Spleen (tissue), 11 donors: ENCODE measurements around the gene THSD4. TPM values are rescaled to one million over a fixed set of nuclear protein-coding genes. Genes with fewer than 3 reads are reported as not detected.

Experiments
- DNase-seq: peaks from one replicate; pipeline ENCODE4 v3.0.0-alpha.2; 2020
- H3K27ac ChIP-seq, 8 donors: fragments of 200-600 bp; sonication (generic) in 7 of 8; 1 replicate in 4 of 8; 2 replicates in 4 of 8; pipeline versions ENCODE4 v1.5.0 to v1.8.0; 2016 to 2021; ENCODE audit warnings: inconsistent platforms in 4 of 8, mild to moderate bottlenecking in 4 of 8, moderate library complexity in 1 of 8
- H3K27me3 ChIP-seq, 7 donors: fragments of 200-600 bp; sonication (generic) in 6 of 7; replicated peaks in 1 of 7; 1 replicate in 4 of 7; 2 replicates in 3 of 7; pipeline versions ENCODE4 v1.5.0 to v1.8.0; 2016 to 2021; ENCODE audit warnings: inconsistent platforms in 3 of 7, mild to moderate bottlenecking in 1 of 7
- H3K36me3 ChIP-seq, 6 donors: fragments of 200-600 bp; sonication (generic) in 5 of 6; 1 replicate in 4 of 6; 2 replicates in 2 of 6; pipeline versions ENCODE4 v1.5.0 to v1.8.0; 2016 to 2021; ENCODE audit warnings: inconsistent platforms in 2 of 6
- H3K4me1 ChIP-seq, 6 donors: fragments of 200-600 bp; sonication (generic) in 5 of 6; 1 replicate in 3 of 6; 2 replicates in 3 of 6; pipeline versions ENCODE4 v1.5.0 to v1.8.0; 2016 to 2021; ENCODE audit warnings: inconsistent platforms in 3 of 6
- H3K4me3 ChIP-seq, 8 donors: fragments of 200-600 bp; sonication (generic) in 7 of 8; 1 replicate in 4 of 8; 2 replicates in 4 of 8; pipeline versions ENCODE4 v1.5.0 to v1.8.0; 2016 to 2021; ENCODE audit warnings: inconsistent platforms in 4 of 8, mild to moderate bottlenecking in 4 of 8, moderate library complexity in 2 of 8
- H3K9me3 ChIP-seq, 8 donors: fragments of 200-600 bp; sonication (generic) in 7 of 8; 1 replicate in 4 of 8; 2 replicates in 4 of 8; pipeline versions ENCODE4 v1.5.0 to v1.8.0; 2016 to 2021; ENCODE audit warnings: inconsistent platforms in 4 of 8
- CTCF ChIP-seq, 11 experiments: fragments of 200-600 bp in 7 of 11; fragments of 450-650 bp in 4 of 11; sonication (generic) in 4 of 11; IDR thresholded peaks in 8 of 11; conservative IDR thresholded peaks in 3 of 11; 1 replicate in 7 of 11; 2 replicates in 4 of 11; pipeline versions ENCODE4 v1.4.0 to v1.8.0; 2016 to 2021; ENCODE audit warnings: antibody characterized with exemption in 11 of 11, inconsistent platforms in 4 of 11, mild to moderate bottlenecking in 1 of 11
- POLR2A ChIP-seq, 3 donors: fragments of 450-650 bp; IDR thresholded peaks; one replicate each; pipeline ENCODE4 v1.5.1; 2017; ENCODE audit warnings: antibody characterized with exemption in 3 of 3, mild to moderate bottlenecking in 1 of 3
- POLR2AphosphoS5 ChIP-seq, 3 donors: sonication (generic); formaldehyde crosslinking; IDR thresholded peaks; one replicate each; pipeline ENCODE4 v1.5.1; 2017; ENCODE audit warnings: antibody characterized with exemption in 3 of 3
- WGBS, 5 donors: extraction: QIAGEN DNeasy Blood & Tissue Kit in 3 of 5; methylation state at CpG; one replicate each; pipeline versions ENCODE4 v1.1.5 to v1.1.7; 2013 to 2018; 5-methylcytosine and 5-hydroxymethylcytosine counted together
- intact Hi-C: fragments of 100-400 bp; cut with DNase I; formaldehyde crosslinking; loops from one replicate; pipeline ENCODE4 v1.15.0; 2023; ENCODE audit warnings: low total_unique reads
- polyA plus RNA-seq, 3 donors: library from polyadenylated mRNA; stranded (reverse); fragments of 200-250 nt; gene quantifications; one replicate each; pipeline ENCODE4 v1.2.1, GENCODE V29; 2013
- total RNA-seq, 7 donors: library from RNA; depleted of rRNA in 3 of 7; stranded (reverse); fragments of >200 nt in 3 of 7; fragmentation: NEBNext Ultra II Directional in 4 of 7; extraction: Animal tissue kit (Norgen Biotek cat#: 25700) in 4 of 7; gene quantifications; one replicate each; pipeline versions ENCODE4 v1.1.0 to v1.2.1, GENCODE V29; 2016 to 2021
- donor health status: healthy with polysubstance abuse.
- donor health status: DM: no; HTN: no; CAD: no; lungs with moderate emphysema.
- donor health status: DM: no; HTN: no; CAD: no.
- donor health status: Bipolar disorder and iron deficiency.
- donor health status: healthy.
- donor health status: DM: no; HTN: no; CAD: no.
- donor health status: DM: yes; HTN: yes; CAD: no.

Gene THSD4
- total and polyA plus RNA-seq, 10 donors, result 0.29 to 11.3 (median 3.4) TPM

- intact Hi-C loops, result no loop called here
- TF ChIP-seq POLR2AphosphoS5 (IDR thresholded peaks at IDR 0.05) (no peak), CTCF (IDR thresholded peaks at IDR 0.05 in 8 of 11, conservative IDR thresholded peaks at IDR 0.05 in 3 of 11) (no peak), POLR2A (IDR thresholded peaks at IDR 0.05) (no peak)
- no peak for DNase-seq
- H3K4me3 ChIP-seq, result no peak overlapping the region
- H3K27me3 ChIP-seq, result no peaks in the 10 kb centered on the region
- no peaks in the 10 kb centered on the region for H3K4me1 ChIP-seq
- WGBS, 5 donors, result 88 to 96% (median 94%) methylated on average over 6 of the region's 6 CpGs
- no peak overlapping the region for H3K27ac ChIP-seq
- no peaks in the 10 kb centered on the region for H3K36me3 ChIP-seq
- no peaks in the 10 kb centered on the region for H3K9me3 ChIP-seq
Measured at GRCh38 chr15:71463156-71463665, 347.9 kb downstream of the THSD4 start.

- H3K4me1 ChIP-seq, result no peaks in the 10 kb centered on the region
- H3K4me3 ChIP-seq, result no peak overlapping the region
- no peak for DNase-seq
- TF ChIP-seq POLR2A (IDR thresholded peaks at IDR 0.05) (no peak), POLR2AphosphoS5 (IDR thresholded peaks at IDR 0.05) (no peak), CTCF (IDR thresholded peaks at IDR 0.05 in 8 of 11, conservative IDR thresholded peaks at IDR 0.05 in 3 of 11) (no peak)
- 75 to 83% (median 78%) methylated on average over 3 of the region's 3 CpGs for WGBS, 5 donors
- no peaks in the 10 kb centered on the region for H3K36me3 ChIP-seq
- H3K27ac ChIP-seq, result no peak overlapping the region
- intact Hi-C loops, result no loop called here
- no peaks in the 10 kb centered on the region for H3K27me3 ChIP-seq
- H3K9me3 ChIP-seq, result peaks cover 0 to 4% (median 0%) of the 10 kb centered on the region in 8 donors
Measured at GRCh38 chr15:71465131-71465955, 350.1 kb downstream of the THSD4 start.

GRCh38 chr15:71468715-71469114 is 353.4 kb downstream of the THSD4 start:
- Histone ChIP-seq H3K27me3 (no peaks in the 10 kb centered on the region), H3K27ac (no peak overlapping the region), H3K36me3 (no peaks in the 10 kb centered on the region), H3K4me1 (no peaks in the 10 kb centered on the region), H3K9me3 (peaks cover 0 to 4% (median 0%) of the 10 kb centered on the region in 8 donors), H3K4me3 (no peak overlapping the region)
- no peak for DNase-seq
- TF ChIP-seq POLR2AphosphoS5 (IDR thresholded peaks at IDR 0.05), result no peak
- WGBS, 5 donors, result 80 to 100% (median 94%) methylated on average over 1 of the region's 1 CpG
- intact Hi-C loops, result no loop called here

GRCh38 chr15:71469413-71469812 is 354.1 kb downstream of the THSD4 start:
- H3K27me3 ChIP-seq, result no peaks in the 10 kb centered on the region
- peaks cover 0 to 4% (median 0%) of the 10 kb centered on the region in 8 donors for H3K9me3 ChIP-seq
- 83 to 94% (median 89%) methylated on average over 8 of the region's 8 CpGs for WGBS, 5 donors
- no peaks in the 10 kb centered on the region for H3K36me3 ChIP-seq
- intact Hi-C loops, result no loop called here
- no peak overlapping the region for H3K4me3 ChIP-seq
- TF ChIP-seq POLR2AphosphoS5 (IDR thresholded peaks at IDR 0.05) (no peak), POLR2A (IDR thresholded peaks at IDR 0.05) (no peak), CTCF (IDR thresholded peaks at IDR 0.05 in 8 of 11, conservative IDR thresholded peaks at IDR 0.05 in 3 of 11) (no peak)
- no peak for DNase-seq
- H3K27ac ChIP-seq, result no peak overlapping the region
- H3K4me1 ChIP-seq, result no peaks in the 10 kb centered on the region
